ENCODE results near the gene DSG4. TPM values are rescaled to one million over a fixed set of nuclear protein-coding genes. Genes with fewer than 3 reads are reported as not detected.
A peak's percentile ranks its signal among the peaks of the same experiment; 100 is the strongest.

The DSG4 gene
- total RNA-seq, 1 donor from 2014 or later, result not detected

DNA sequence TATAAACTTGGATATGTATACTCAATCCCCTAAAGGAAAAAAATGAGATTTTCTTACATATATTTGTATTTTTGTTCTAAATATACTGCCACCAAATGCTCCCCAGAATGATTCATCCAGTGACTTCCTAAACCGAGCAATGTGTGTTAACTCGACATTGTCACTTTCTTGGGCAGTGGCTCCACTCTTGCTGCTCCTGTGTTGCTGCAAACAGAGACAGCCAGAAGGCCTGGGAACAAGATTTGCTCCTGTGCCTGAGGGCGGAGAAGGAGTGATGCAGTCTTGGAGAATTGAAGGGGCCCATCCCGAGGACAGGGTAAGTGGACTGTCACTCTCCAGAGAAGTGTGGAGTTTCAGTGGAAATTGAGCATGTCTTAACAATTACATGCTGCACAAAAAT lies 32.7 kb downstream of the DSG4 start:
- ATAC-seq (no peak), DNase-seq (ENCODE audit: low spot score) (no peak)

DNA sequence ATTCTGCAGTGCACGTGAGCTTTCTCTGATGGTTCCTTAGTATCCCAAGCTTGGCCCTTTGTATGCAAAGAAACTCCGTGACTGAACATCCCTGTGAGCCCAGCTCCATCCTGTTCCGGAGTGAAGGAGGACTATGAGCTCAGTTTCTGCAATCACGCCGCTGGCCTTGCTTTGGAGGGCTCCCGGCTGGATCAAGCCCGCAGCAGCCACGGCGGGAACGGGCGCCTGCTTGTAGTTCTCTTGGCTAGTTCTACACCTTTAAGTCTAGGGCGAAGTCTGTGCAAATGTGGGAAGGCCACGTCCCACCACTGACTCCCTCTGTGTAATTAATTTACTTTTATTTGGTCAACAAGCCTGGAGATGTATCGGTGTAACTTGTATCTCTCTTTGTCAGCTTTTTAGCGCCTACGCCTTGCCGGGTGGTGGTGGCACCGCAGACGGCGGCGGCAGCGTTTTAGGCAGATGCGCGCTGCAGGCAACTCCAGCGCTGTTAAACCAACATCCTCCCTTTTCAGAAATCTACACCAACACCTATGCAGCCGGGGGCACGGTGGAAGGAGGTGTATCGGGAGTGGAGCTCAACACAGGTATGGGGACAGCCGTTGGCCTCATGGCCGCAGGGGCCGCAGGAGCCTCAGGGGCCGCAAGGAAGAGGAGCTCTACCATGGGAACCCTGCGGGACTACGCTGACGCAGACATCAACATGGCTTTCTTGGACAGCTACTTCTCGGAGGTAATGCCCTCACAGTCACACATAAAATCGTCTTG lies 34.3 kb downstream of the DSG4 start:
- ATAC-seq, result peak; percentile 26
- DNase-seq (ENCODE audit: low spot score), result no peak

DNA sequence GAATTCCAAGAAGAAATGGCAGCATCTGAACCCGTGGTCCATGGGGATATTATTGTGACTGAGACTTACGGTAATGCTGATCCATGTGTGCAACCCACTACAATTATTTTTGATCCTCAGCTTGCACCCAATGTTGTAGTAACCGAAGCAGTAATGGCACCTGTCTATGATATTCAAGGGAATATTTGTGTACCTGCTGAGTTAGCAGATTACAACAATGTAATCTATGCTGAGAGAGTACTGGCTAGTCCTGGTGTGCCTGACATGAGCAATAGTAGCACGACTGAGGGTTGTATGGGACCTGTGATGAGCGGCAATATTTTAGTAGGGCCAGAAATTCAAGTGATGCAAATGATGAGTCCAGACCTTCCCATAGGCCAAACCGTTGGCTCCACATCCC lies 36.6 kb downstream of the DSG4 start:
- no peak for DNase-seq (ENCODE audit: low spot score)

DNA sequence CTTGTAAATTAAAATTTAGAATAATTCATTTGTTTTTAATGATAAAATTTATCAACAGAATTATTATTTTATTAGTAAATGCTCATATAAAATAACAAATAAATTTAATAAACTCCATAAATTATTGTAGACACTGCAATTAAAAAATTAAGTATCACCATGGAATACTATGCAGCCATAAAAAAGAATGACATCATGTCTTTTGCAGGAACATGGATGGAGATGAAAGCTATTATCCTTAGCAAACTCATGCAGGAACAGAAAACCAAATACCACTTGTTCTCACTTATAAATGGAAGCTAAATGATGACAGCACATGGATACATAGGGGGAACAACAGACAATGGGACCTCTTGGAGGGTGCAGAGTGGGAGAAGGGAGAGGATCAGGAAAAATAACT lies 41.3 kb downstream of the DSG4 start:
- ATAC-seq (no peak), DNase-seq (ENCODE audit: low spot score) (no peak)

More for the DNA sequence above, 36.6 kb downstream of the DSG4 start:
- no peak for ATAC-seq

DNA sequence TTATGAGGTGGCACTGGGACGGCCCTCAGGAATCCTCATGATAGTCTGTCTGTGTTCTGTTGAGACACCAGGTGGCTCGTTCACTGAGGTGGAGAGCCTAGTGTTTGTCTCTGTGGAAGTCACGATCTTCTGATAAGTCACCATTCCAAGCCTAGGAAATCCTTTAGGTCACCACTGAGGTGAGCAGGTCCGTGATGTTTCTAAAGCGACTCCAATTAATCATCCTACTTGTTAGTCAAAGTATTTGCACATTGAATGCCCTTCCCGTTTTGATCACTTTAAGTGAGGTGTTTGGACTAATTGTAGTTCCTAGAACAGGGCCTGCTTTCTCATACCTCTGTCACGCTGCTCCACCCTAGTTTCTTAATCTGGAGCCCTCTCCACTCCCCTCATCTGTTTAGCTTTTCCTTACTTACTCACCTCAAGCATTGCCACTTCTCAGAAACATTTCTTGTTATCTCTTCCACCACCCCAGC lies 42.9 kb downstream of the DSG4 start:
- ATAC-seq, result no peak

DNA sequence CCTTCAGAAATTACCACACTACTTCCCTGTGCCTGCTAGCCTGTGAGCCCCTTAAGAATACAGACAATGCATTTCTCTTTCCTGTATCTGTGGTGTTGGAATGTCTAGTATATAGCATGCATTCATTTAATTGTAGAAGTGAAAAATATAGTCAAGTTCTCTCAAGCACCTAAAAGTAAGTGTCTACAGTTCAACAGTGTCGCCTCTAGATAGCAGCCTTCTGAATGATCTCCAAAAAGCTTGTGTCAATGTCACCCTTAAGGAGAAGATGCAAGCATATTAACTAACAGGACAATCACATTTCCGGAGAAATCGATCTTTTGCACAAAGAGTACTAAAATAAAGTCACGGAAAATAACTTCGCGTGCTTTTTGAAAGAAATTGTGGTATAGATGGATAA lies 43.5 kb downstream of the DSG4 start:
- DNase-seq (ENCODE audit: low spot score), result no peak
- ATAC-seq, result no peak

More for the DNA sequence above, 42.9 kb downstream of the DSG4 start:
- no peak for DNase-seq (ENCODE audit: low spot score)

DNA sequence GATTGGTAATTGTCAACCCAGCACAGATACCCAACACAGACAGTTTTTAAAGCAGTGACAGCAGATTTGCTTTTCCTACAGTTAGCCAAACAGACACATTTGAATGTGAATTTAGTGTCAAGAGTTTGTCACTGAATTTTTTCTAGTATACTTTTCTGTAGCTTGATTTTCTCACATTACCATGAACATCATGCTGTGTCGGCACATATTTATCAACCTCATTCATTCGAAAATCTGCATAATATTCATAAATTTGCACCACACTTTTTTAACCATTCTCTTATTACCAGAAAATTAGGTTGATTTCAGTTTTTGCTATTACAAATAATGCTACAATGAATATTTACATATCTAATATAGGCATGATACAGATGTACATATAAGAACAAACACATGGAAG lies 43.9 kb downstream of the DSG4 start:
- ATAC-seq (no peak), DNase-seq (ENCODE audit: low spot score) (no peak)

DNA sequence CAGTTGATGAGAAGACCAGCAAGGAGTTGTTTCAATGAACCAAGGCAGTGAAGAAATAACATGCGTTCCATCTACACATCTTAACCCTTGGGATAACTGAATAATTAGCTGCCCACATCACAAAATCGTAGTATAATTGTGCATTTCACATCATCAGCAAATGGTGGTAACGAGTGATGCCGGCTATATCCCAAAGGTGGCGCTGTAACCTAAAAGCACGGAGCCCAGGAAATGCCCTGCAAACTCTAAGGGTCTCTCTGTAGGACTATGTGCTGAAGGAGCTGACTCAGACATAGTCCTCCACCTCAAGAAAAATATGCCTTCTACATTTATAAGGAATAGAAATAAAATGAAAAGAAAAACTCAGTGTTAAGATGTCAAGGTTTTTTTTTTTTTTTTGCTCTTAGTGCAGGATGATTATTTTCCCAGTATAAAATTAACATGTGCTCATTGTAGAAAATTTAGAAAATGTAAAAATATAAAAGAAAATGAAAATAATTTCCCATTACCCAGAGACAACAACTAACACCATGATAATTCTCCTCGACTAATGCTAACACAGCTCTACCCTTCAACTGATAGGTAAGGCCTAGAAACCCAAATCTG lies 47.9 kb downstream of the DSG4 start:
- DNase-seq (ENCODE audit: low spot score), result no peak
- peak; percentile 77 for ATAC-seq

DNA sequence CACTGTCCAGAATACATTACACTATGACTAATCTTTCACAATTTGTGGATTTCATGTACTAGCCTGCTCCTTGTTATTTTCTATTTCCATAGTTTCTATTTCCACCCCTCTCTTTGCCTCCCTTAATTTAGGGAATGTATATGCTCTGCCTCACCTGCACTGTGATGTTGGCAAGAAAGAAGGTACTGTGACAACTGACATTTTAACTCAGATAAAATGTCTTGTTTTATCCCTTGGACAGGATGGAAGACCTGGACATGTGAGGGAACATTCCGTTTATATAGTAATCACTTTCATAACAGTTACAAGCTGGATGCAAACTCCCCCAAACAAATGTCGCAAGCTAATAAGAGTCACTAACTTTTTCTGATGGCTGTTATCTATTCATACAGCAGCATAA lies 49.4 kb downstream of the DSG4 start:
- ATAC-seq (no peak), DNase-seq (ENCODE audit: low spot score) (no peak)

DNA sequence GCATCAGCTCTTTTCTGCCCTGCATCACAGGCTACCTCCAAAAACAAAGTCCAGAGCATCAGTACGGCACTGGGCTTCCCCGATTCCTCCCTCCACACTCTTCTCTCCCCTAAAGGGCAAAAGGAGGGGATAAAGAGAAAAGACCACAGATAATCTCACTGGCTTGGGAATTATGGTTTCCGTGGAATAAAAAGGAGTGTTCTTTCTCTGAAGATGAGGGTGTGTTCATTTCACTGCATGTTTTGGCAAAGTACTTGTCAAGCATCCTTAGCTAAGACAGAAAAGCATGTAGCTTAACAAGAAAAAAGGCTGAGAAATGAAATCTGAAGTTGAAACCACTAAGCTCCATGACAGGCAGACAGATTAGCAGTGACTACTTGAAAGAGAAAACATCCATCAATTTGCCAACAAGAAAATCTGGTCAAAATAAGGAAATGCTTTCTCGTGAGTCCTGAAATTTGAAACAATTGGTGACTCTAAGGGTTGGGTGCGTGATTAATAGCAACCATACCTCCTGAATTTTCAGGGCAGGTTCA lies 50.4 kb downstream of the DSG4 start:
- ATAC-seq (no peak), DNase-seq (ENCODE audit: low spot score) (no peak)

DNA sequence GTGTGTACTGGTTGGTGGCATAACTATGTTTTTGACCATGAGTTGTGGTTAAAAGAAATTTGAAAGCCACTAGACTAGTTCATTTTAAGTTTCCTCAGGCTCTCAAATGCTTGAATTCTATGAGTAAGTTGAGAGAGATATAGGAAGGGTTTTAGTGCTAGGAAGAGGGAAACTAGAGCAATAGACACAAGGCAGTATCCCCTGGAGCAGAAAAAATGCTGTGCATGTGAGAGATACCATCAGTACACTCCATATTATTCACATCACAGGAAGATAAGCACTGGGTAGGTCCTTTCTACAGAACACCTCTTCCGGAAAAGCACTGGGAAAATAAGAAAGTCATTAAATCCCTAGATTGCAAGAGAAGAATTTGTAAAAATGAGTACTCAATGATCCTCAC lies 51.6 kb downstream of the DSG4 start:
- DNase-seq (ENCODE audit: low spot score), result no peak
- ATAC-seq, result no peak

DNA sequence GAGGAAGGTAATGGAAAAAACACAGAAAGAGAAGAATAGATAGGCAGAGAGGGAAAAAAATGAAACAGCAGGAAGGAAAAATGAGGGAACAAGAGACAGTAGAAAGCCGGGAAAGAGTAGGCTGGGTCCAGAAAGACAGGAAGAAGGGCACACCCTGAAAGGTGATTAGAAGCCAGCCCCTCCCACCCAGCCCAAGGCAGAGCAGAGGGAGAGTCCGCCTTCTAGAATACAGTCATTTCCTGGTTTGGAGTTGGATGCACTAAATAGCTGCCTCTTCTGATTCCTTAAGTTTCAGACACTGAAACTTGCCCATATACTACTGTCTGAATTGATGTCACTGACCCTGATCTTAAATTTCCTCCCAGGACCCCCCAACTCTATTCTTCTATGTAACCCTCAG lies 53.0 kb downstream of the DSG4 start:
- ATAC-seq (no peak), DNase-seq (ENCODE audit: low spot score) (no peak)

DNA sequence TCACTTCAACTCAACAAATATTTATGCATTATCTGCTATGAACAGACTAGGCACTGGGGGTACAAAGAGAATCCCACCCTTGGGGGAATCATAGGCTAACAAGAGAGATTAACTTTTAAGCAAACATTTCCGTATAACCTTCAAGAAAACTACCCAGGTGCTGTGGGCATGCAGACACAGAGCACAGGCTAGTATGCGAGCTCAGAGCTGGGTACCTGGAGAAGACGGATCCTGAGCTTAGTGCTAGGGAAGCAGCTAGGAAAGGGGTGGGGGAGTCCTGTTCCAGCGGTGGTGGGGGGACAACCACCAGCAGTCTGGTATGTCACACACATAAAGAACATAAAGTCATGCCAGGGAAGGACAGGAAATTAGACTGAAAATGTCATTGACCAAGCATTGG lies 53.5 kb downstream of the DSG4 start:
- ATAC-seq, result no peak
- no peak for DNase-seq (ENCODE audit: low spot score)

DNA sequence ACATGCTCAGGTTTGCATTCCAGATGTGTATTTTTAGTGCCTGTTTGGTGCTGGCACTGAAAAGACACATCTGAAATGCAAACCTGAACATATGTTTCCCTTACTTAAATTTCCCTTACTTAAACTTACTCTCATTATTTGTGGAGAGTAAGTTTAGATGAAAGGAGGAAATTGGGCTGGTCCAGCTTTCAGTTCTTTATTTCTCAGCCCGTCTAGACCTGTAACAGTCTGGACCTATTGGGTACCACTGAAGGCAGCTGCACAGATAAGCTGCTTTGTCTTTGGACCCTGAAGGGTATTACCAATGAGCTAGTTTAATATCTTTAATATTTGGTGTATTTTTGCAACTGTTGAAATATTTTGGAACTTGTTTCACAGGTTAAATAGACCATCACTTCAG lies 54.0 kb downstream of the DSG4 start:
- no peak for ATAC-seq

DNA sequence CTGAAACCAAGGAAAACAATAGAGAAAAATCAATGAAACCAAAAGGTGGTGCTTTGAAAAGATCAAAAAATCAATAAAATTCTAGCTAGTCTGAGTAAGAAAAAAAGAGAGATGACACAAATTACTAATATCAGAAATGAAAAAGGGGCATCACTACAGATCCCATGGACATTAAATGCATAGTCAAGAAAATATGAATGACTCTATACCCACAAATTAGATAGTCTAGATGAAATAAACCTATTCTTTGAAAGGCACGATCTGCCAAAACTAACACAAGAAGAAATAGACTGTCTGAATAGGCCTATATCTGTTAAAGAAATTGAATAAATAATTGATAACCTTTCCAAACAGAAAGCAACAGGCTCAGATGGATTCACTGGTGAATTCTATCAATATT lies 55.7 kb downstream of the DSG4 start:
- ATAC-seq, result no peak

More for the DNA sequence above, 54.0 kb downstream of the DSG4 start:
- DNase-seq (ENCODE audit: low spot score), result no peak

DNA sequence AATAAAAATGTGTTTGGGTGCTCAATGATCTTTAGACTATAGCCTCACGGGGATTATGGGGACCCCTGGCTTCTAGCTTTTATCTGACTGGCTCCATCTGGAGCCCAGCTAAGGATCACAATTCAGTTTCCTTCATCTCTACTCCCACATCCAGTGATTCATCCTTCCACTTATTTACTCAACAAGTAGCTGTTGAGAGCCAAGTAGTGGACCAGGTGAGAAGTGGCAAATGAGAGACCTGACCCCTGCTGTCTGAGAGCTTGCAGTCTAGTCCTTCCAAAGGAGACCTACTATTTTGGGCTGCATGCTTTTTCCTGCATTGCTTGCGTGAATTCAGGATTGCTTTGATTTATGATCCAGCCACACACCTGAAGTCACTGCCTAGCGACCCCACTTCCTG lies 60.2 kb downstream of the DSG4 start:
- DNase-seq (ENCODE audit: low spot score) (no peak), ATAC-seq (peak; percentile 23)

More for the DNA sequence above, 55.7 kb downstream of the DSG4 start:
- DNase-seq (ENCODE audit: low spot score), result no peak

DNA sequence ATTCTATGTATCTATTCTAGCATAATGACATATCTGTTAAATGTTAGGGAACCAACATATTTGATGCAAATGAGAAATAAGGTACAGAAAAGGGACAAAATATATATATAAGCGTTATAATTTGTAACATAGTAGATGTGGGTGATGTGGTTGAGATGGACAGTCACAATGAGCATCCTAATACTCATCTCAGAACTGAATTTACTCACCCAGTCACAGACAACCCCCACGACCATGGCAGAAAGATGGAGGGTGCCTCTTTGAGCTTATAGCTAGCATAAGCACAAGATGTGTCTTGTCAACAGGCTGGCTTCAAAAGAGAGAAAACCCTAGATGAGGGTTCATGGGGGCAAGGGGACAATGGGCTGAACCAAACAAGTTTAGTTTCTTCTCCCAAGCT lies 61.8 kb downstream of the DSG4 start:
- no peak for ATAC-seq
- no peak for DNase-seq (ENCODE audit: low spot score)

DNA sequence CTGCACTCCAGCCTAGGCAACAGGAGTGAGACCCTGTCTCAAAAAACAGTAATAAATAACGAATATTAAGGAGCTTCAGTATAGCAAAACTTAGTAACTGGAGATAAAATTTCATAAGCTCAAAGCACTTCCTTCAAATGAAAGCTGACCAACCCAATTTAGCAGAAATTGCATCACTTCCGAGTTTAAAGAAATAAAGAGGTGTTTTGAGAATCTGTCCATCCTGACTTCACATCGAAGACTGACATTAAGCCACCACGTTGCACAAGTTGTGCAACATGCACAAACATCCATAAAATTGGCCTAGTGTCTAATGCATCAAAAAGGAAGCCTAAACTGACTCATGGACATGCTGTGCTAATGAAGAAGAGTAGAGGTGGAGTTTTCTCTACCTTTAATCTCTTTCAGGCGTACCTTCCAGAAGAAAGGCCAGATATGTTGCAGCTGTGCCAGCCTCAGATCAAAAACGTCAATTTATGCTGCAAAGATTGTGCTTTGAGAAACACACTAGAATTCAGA lies 63.3 kb downstream of the DSG4 start:
- ATAC-seq (no peak), DNase-seq (ENCODE audit: low spot score) (no peak)

DNA sequence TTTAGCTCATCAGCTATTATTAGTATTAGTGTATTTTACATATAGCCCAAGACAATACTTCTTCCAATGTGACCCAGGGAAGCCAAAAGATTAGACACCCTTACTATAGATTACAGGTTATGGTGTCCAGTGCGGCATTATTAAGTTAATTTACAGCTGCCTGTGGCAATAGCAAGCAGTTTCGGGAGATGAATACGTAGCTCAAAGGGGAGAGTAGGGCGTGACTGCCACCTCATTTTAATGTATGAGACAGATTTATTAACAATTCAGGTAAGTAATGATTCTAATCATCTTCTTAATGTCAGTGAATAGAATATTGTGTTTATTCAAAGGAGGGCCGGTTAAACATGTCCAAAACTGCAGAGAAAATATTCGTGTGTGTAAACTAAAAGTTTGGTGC lies 64.2 kb downstream of the DSG4 start:
- ATAC-seq (no peak), DNase-seq (ENCODE audit: low spot score) (no peak)

DNA sequence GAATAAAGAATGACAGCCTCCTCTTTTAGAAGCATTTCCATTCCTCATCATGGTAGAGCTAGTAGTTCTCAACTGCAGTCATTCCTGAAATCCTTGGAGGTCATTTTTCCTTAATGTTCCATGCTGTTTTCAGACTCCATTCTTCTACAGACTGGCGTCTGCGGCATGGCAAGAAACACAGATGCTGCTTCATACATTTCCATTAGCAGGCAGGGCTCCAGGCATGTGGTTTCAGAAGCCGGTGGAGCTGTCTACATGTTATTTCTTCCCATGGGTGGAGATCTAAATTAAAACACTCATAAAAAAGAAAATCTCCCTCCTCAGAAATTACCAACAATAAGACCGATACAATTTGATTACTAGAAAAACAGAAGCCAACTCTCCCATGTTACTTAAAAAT lies 64.9 kb downstream of the DSG4 start:
- ATAC-seq, result no peak
- no peak for DNase-seq (ENCODE audit: low spot score)

DNA sequence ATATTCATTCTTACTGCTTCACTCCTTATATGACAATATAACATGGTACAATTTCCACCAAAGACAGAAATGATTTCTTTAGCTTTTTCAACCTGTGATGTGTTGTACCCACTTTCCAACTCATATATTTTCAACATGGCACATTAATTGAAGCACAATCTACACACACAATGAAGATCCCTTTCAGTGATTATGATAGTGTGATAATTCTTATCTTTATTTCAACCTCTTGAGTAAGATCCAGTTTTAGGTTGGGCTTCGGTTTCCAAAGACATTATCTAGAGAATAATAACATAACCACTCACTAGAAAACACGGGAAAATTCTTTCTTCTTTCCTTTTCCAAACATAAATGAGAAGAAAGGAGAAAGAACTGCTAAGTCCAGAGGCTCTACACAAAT lies 67.6 kb downstream of the DSG4 start:
- DNase-seq (ENCODE audit: low spot score), result no peak
- no peak for ATAC-seq

DNA sequence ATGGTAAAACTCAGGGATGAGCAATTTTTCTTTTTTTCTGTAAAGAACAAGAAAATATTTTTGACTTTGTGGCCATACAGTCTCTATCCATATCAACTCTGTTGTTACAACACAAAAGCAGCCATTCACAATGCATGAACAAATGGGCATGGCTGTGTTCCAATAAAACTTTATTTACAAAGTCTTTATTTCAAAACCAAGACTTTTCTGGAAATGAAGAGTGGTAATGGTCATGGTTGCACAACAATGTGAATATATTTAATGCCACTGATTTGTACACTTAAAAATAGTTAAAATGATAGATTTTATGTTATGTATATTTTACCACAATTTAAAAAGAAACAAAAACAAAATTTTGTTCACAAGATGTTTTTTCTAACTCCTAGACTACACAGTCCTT lies 69.3 kb downstream of the DSG4 start:
- ATAC-seq, result no peak
- no peak for DNase-seq (ENCODE audit: low spot score)
